Measurements from ENCODE around the gene OR1D2. TPM values are rescaled to one million over a fixed set of nuclear protein-coding genes. Genes with fewer than 3 reads are reported as not detected.

Gene OR1D2
- total and polyA plus RNA-seq, 2 of the 13 experiments (the other 11 are each of a cell fraction or from before 2014, with no cell fraction given), result not detected

DNA sequence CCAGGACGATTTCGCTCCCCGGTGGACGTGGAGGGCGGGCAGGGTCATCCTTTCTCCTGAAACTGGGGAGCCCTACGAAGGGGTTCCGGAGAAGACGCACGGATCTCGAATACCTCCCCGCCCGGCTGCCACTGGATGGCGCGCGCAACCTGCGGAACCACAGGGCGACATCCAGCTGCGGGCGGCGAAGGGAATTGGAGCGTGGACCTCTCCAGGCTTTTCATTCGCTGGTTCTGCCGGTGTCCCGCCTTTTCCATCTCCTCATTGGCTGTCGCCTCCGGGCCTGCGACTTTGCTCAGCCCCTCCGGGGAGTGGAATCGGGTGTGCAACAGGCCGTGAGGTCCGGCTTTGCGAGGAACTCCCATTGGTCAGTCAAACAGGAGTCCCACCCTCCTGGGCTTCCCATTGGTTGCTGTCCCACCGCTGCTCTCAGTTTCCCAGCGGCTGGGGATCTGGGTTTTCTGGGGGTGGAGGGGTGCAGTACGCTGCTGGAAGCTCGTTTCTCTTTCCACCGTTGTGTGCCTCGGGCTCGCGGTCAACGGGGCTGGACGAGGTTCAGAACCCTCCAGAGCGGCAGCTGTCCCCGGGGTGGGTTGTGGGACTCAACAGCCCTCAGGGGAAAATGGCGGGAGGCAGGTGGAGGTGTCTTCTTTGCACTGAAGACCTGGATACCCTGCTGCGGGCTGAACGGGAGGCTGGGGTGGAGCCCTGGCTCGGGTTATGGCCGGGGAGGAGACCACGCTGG is 55.3 kb downstream of the OR1D2 start (continued):
- TF ChIP-seq, protein P1, sequence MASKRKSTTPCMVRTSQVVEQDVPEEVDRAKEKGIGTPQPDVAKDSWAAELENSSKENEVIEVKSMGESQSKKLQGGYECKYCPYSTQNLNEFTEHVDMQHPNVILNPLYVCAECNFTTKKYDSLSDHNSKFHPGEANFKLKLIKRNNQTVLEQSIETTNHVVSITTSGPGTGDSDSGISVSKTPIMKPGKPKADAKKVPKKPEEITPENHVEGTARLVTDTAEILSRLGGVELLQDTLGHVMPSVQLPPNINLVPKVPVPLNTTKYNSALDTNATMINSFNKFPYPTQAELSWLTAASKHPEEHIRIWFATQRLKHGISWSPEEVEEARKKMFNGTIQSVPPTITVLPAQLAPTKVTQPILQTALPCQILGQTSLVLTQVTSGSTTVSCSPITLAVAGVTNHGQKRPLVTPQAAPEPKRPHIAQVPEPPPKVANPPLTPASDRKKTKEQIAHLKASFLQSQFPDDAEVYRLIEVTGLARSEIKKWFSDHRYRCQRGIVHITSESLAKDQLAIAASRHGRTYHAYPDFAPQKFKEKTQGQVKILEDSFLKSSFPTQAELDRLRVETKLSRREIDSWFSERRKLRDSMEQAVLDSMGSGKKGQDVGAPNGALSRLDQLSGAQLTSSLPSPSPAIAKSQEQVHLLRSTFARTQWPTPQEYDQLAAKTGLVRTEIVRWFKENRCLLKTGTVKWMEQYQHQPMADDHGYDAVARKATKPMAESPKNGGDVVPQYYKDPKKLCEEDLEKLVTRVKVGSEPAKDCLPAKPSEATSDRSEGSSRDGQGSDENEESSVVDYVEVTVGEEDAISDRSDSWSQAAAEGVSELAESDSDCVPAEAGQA (IDR thresholded peaks at IDR 0.05; ENCODE audit: low read depth), result no peak
- TF ChIP-seq, protein P1 (CRISPR knock-in tag; IDR thresholded peaks at IDR 0.05; ENCODE audit: borderline replicate concordance), result no peak
- peak; percentile 55; the same call in 1 of the 2 replicates for TF ChIP-seq MYC (CRISPR knock-in tag; IDR thresholded peaks at IDR 0.05; ENCODE audit: borderline replicate concordance)
- TF ChIP-seq ZNF570 (CRISPR knock-in tag; IDR thresholded peaks at IDR 0.05; ENCODE audit: borderline replicate concordance), result peak; percentile 72; the same call in 1 of the 2 replicates
- TF ChIP-seq PHF8 (CRISPR knock-in tag; IDR thresholded peaks at IDR 0.05), result peak; percentile 34; the same call in 1 of the 2 replicates
- TF ChIP-seq WIZ (CRISPR knock-in tag; IDR thresholded peaks at IDR 0.05), result peak; percentile 15; the same call in 1 of the 2 replicates
- TF ChIP-seq ZNF543 (CRISPR knock-in tag; IDR thresholded peaks at IDR 0.05), result 0 out of 2 replicates have a peak, but pooled peaks have one; percentile 55
- peak; percentile 46; the same call in 1 of the 2 replicates for TF ChIP-seq ZNF343 (CRISPR knock-in tag; IDR thresholded peaks at IDR 0.05)
- TF ChIP-seq PRMT3 (CRISPR knock-in tag; IDR thresholded peaks at IDR 0.05; ENCODE audit: borderline replicate concordance, low read depth), result no peak
- peak; percentile 91 for TF ChIP-seq NAIF1 (CRISPR knock-in tag; IDR thresholded peaks at IDR 0.05; ENCODE audit: borderline replicate concordance)
- no peak for TF ChIP-seq ATAD3A (CRISPR knock-in tag; IDR thresholded peaks at IDR 0.05)
- no peak for TF ChIP-seq ZKSCAN1 (IDR thresholded peaks at IDR 0.05; ENCODE audit: low read length)
- TF ChIP-seq ZNF589 (CRISPR knock-in tag; conservative IDR thresholded peaks at IDR 0.05), result peak; percentile 14; the same call in 1 of the 2 replicates
- no peak for TF ChIP-seq DDIT3 (CRISPR knock-in tag; IDR thresholded peaks at IDR 0.05)
- TF ChIP-seq ZNF33A (CRISPR knock-in tag; IDR thresholded peaks at IDR 0.05; ENCODE audit: borderline replicate concordance), result no peak
- TF ChIP-seq ZSCAN30 (CRISPR knock-in tag; IDR thresholded peaks at IDR 0.05), result 0 out of 2 replicates have a peak, but pooled peaks have one; percentile 47
- TF ChIP-seq CBX2 (IDR thresholded peaks at IDR 0.05; ENCODE audit: low read depth, low read length), result no peak
- no peak for TF ChIP-seq CBX2 (CRISPR knock-in tag; IDR thresholded peaks at IDR 0.05; ENCODE audit: low read depth)
- no peak for TF ChIP-seq ZBTB26 (CRISPR knock-in tag; IDR thresholded peaks at IDR 0.05; ENCODE audit: borderline replicate concordance)
- peak; percentile 61; the same call in 1 of the 2 replicates for TF ChIP-seq TBX2 (CRISPR knock-in tag; IDR thresholded peaks at IDR 0.05; ENCODE audit: borderline replicate concordance)
- peak; percentile 43; the same call in 1 of the 2 replicates for TF ChIP-seq SP4 (CRISPR knock-in tag; IDR thresholded peaks at IDR 0.05)
- TF ChIP-seq GABPA (IDR thresholded peaks at IDR 0.05; ENCODE audit: low read depth, low read length), result peak; percentile 40
- peak; percentile 65; the same call in 1 of the 2 replicates for TF ChIP-seq GABPA (CRISPR knock-in tag; IDR thresholded peaks at IDR 0.05; ENCODE audit: low read depth)
- peak; percentile 52; the same call in 1 of the 2 replicates for TF ChIP-seq ATF1 (CRISPR knock-in tag; IDR thresholded peaks at IDR 0.05)
